HepG2 (cell line): Measurements from ENCODE around the gene TBCD. TPM values are rescaled to one million over a fixed set of nuclear protein-coding genes. Genes with fewer than 3 reads are reported as not detected.

Experiments
- ARNT2 ChIP-seq: sonication (generic); formaldehyde crosslinking; IDR thresholded peaks from 2 replicates; pipeline ENCODE4 v1.8.0; 2022; ENCODE audit warnings: mild to moderate bottlenecking, low read depth, missing genetic modification reagents, moderate library complexity
- DPF2 ChIP-seq: sonication (generic); formaldehyde crosslinking; IDR thresholded peaks from 2 replicates; pipeline ENCODE4 v1.4.0; 2020; ENCODE audit warnings: mild to moderate bottlenecking, low read depth, missing genetic modification reagents, borderline replicate concordance
- GATAD2A ChIP-seq: IDR thresholded peaks from 2 replicates; pipeline ENCODE4 v1.6.1; 2016
- KDM4B ChIP-seq: sonication (generic); formaldehyde crosslinking; IDR thresholded peaks from 2 replicates; pipeline ENCODE4 v1.4.0; 2020; ENCODE audit warnings: missing genetic modification reagents
- KDM6A ChIP-seq: IDR thresholded peaks from 2 replicates; pipeline ENCODE4 v1.6.1; 2016; ENCODE audit warnings: low read depth
- KMT2B ChIP-seq: IDR thresholded peaks from 2 replicates; pipeline ENCODE4 v1.6.1; 2016; ENCODE audit warnings: missing genetic modification reagents, missing compliant biosample characterization
- MAFG ChIP-seq: sonication (generic); formaldehyde crosslinking; IDR thresholded peaks from 2 replicates; pipeline ENCODE4 v1.5.1; 2020; ENCODE audit warnings: mild to moderate bottlenecking, missing genetic modification reagents
- MIER3 ChIP-seq: IDR thresholded peaks from 2 replicates; pipeline ENCODE4 v1.6.1; 2016; ENCODE audit warnings: missing compliant biosample characterization, borderline replicate concordance
- PITX1 ChIP-seq: sonication (generic); formaldehyde crosslinking; IDR thresholded peaks from 2 replicates; pipeline ENCODE4 v1.5.1; 2020; ENCODE audit warnings: mild to moderate bottlenecking, missing genetic modification reagents
- POLR2A ChIP-seq, 2 experiments: IDR thresholded peaks; 2 replicates each; pipeline ENCODE4 v1.6.1; 2011; ENCODE audit warnings: low read depth in 2 of 2, low read length in 2 of 2, mild to moderate bottlenecking in 1 of 2, moderate library complexity in 1 of 2; ENCODE audit not compliant: insufficient read depth in 1 of 2
- RXRB ChIP-seq: IDR thresholded peaks from 2 replicates; pipeline ENCODE4 v1.6.1; 2016; ENCODE audit warnings: borderline replicate concordance, missing genetic modification reagents, missing compliant biosample characterization
- SIX4 ChIP-seq: sonication (generic); formaldehyde crosslinking; IDR thresholded peaks from 2 replicates; pipeline ENCODE4 v1.4.0; 2020; ENCODE audit warnings: missing genetic modification reagents
- TARDBP ChIP-seq: sonication (generic); formaldehyde crosslinking; IDR thresholded peaks from 2 replicates; pipeline ENCODE4 v1.8.0; 2022; ENCODE audit warnings: mild to moderate bottlenecking, missing genetic modification reagents
- YEATS4 ChIP-seq: sonication (generic); formaldehyde crosslinking; IDR thresholded peaks from 2 replicates; pipeline ENCODE4 v1.4.0; 2020; ENCODE audit warnings: missing genetic modification reagents, borderline replicate concordance
- ZBTB3 ChIP-seq: sonication (generic); formaldehyde crosslinking; IDR thresholded peaks from 2 replicates; pipeline ENCODE4 v1.4.0; 2020; ENCODE audit warnings: low read depth, mild to moderate bottlenecking, moderate library complexity, missing genetic modification reagents, borderline replicate concordance
- ZNF224 ChIP-seq: sonication (generic); formaldehyde crosslinking; IDR thresholded peaks from 2 replicates; pipeline ENCODE4 v1.5.0; 2020; ENCODE audit warnings: mild to moderate bottlenecking, missing genetic modification reagents
- ZNF326 ChIP-seq: sonication (generic); formaldehyde crosslinking; IDR thresholded peaks from 2 replicates; pipeline ENCODE4 v1.4.0; 2020; ENCODE audit warnings: missing genetic modification reagents, borderline replicate concordance
- ZNF446 ChIP-seq: sonication (generic); formaldehyde crosslinking; IDR thresholded peaks from 2 replicates; pipeline ENCODE4 v1.5.0; 2020; ENCODE audit warnings: mild to moderate bottlenecking, missing genetic modification reagents
- polyA plus RNA-seq, 8 experiments: library from polyadenylated mRNA; depleted of rRNA in 3 of 8; stranded (reverse) in 7 of 8; unstranded in 1 of 8; fragments of >200 nt; fragmentation: Illumina TruSeq in 4 of 8; extraction: Trizol in 4 of 8; gene quantifications; 2 replicates each; pipeline versions ENCODE4 v1.2.1 to v1.2.3, GENCODE V29; 2011 to 2016; ENCODE audit warnings: low read depth in 4 of 8, missing spikeins in 1 of 8, mixed read lengths in 1 of 8; ENCODE audit not compliant: insufficient read depth in 1 of 8
- total RNA-seq, 5 experiments: library from RNA; depleted of rRNA; stranded (reverse); fragments of >200 nt; fragmentation: Illumina TruSeq; extraction: Trizol; gene quantifications; 2 replicates each; pipeline ENCODE4 v1.2.3, GENCODE V29; 2016; ENCODE audit warnings: low read depth in 1 of 5
- TF ChIP-seq, protein P1 (sequence below): sonication (generic); formaldehyde crosslinking; IDR thresholded peaks from 2 replicates; pipeline ENCODE4 v1.8.1; 2022; ENCODE audit warnings: low read depth, mild to moderate bottlenecking, missing genetic modification reagents
- TF ChIP-seq, protein P2 (sequence below): IDR thresholded peaks from 2 replicates; pipeline ENCODE4 v1.6.1; 2016; ENCODE audit warnings: missing compliant biosample characterization, missing genetic modification reagents, borderline replicate concordance
- TF ChIP-seq, protein P3 (sequence below): sonication (generic); formaldehyde crosslinking; IDR thresholded peaks from 2 replicates; pipeline ENCODE4 v1.4.0; 2020; ENCODE audit warnings: missing genetic modification reagents
- TF ChIP-seq, protein P4 (sequence below): sonication (generic); formaldehyde crosslinking; IDR thresholded peaks from 2 replicates; pipeline ENCODE4 v1.4.0; 2020; ENCODE audit warnings: missing genetic modification reagents

The TBCD gene
- total and polyA plus RNA-seq, 2 of the 13 experiments (the other 11 are each of a cell fraction or from before 2014, with no cell fraction given): 33.9 to 54.8 TPM

DNA sequence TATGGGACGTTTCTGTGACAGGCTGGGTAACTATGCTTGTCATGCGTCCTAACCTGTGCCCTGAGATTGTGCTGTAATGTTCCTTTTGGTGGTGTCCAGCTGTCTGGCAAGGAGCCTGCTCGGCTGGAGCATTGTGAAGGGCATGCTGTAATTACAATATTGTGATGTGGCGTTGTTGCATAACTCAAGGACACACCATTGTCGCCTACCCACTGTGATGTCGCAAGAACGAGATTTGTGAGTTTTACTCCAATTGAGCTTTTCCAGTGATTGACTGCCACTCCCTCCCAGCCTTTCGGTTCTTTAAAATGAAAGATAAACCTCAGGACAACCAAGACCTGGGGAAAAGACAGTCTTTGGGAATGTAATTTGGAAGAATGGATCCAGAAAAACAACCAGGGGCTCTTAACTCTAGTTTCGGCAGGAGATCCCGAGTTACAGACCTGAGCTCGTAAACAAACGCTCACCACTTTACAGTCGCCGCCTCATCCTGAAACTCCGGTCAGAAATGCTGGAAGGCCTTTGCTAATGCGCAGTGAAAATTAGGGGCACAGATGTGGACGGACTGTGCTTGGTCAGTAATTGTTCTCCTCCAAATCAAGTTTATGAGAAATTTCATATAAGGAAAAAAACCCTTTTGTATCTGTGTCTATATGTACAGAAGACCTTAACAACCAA lies 86.7 kb downstream of the TBCD start (continued):
- TF ChIP-seq MIER3 (CRISPR knock-in tag): peak; percentile 90; the same call in 1 of the 2 replicates
- TF ChIP-seq ZBTB3: no peak
- TF ChIP-seq, protein P1, sequence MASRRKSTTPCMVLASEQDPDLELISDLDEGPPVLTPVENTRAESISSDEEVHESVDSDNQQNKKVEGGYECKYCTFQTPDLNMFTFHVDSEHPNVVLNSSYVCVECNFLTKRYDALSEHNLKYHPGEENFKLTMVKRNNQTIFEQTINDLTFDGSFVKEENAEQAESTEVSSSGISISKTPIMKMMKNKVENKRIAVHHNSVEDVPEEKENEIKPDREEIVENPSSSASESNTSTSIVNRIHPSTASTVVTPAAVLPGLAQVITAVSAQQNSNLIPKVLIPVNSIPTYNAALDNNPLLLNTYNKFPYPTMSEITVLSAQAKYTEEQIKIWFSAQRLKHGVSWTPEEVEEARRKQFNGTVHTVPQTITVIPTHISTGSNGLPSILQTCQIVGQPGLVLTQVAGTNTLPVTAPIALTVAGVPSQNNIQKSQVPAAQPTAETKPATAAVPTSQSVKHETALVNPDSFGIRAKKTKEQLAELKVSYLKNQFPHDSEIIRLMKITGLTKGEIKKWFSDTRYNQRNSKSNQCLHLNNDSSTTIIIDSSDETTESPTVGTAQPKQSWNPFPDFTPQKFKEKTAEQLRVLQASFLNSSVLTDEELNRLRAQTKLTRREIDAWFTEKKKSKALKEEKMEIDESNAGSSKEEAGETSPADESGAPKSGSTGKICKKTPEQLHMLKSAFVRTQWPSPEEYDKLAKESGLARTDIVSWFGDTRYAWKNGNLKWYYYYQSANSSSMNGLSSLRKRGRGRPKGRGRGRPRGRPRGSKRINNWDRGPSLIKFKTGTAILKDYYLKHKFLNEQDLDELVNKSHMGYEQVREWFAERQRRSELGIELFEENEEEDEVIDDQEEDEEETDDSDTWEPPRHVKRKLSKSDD (CRISPR knock-in tag): peak; percentile 92
- TF ChIP-seq, protein P2, sequence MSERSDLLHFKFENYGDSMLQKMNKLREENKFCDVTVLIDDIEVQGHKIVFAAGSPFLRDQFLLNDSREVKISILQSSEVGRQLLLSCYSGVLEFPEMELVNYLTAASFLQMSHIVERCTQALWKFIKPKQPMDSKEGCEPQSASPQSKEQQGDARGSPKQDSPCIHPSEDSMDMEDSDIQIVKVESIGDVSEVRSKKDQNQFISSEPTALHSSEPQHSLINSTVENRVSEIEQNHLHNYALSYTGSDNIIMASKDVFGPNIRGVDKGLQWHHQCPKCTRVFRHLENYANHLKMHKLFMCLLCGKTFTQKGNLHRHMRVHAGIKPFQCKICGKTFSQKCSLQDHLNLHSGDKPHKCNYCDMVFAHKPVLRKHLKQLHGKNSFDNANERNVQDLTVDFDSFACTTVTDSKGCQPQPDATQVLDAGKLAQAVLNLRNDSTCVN (CRISPR knock-in tag): 0 out of 2 replicates have a peak, but pooled peaks have one; percentile 39
- no peak for TF ChIP-seq POLR2A (IDR thresholded peaks at IDR 0.05; ENCODE audit: insufficient read depth in 1 of 2, low read depth in 2 of 2, low read length in 2 of 2)
- TF ChIP-seq KDM4B (CRISPR knock-in tag): peak; percentile 90
- TF ChIP-seq PITX1 (CRISPR knock-in tag): peak; percentile 72; the same call in 1 of the 2 replicates
- TF ChIP-seq RXRB (CRISPR knock-in tag): peak; percentile 84
- TF ChIP-seq SIX4 (CRISPR knock-in tag): 0 out of 2 replicates have a peak, but pooled peaks have one; percentile 58
- TF ChIP-seq ZNF446 (CRISPR knock-in tag): no peak
- peak; percentile 88; the same call in 1 of the 2 replicates for TF ChIP-seq ARNT2
- TF ChIP-seq KMT2B (CRISPR knock-in tag): peak; percentile 62; the same call in 1 of the 2 replicates
- 0 out of 2 replicates have a peak, but pooled peaks have one; percentile 29 for TF ChIP-seq ZNF326
- TF ChIP-seq GATAD2A (CRISPR knock-in tag): peak; percentile 98
- TF ChIP-seq TARDBP: peak; percentile 84
- no peak for TF ChIP-seq ZNF224 (CRISPR knock-in tag)
- TF ChIP-seq MAFG (CRISPR knock-in tag): no peak
- TF ChIP-seq KDM6A (CRISPR knock-in tag): peak; percentile 65
- peak; percentile 76 for TF ChIP-seq YEATS4
- TF ChIP-seq, protein P3, sequence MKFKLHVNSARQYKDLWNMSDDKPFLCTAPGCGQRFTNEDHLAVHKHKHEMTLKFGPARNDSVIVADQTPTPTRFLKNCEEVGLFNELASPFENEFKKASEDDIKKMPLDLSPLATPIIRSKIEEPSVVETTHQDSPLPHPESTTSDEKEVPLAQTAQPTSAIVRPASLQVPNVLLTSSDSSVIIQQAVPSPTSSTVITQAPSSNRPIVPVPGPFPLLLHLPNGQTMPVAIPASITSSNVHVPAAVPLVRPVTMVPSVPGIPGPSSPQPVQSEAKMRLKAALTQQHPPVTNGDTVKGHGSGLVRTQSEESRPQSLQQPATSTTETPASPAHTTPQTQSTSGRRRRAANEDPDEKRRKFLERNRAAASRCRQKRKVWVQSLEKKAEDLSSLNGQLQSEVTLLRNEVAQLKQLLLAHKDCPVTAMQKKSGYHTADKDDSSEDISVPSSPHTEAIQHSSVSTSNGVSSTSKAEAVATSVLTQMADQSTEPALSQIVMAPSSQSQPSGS (CRISPR knock-in tag): peak; percentile 67; the same call in 1 of the 2 replicates
- TF ChIP-seq, protein P4, sequence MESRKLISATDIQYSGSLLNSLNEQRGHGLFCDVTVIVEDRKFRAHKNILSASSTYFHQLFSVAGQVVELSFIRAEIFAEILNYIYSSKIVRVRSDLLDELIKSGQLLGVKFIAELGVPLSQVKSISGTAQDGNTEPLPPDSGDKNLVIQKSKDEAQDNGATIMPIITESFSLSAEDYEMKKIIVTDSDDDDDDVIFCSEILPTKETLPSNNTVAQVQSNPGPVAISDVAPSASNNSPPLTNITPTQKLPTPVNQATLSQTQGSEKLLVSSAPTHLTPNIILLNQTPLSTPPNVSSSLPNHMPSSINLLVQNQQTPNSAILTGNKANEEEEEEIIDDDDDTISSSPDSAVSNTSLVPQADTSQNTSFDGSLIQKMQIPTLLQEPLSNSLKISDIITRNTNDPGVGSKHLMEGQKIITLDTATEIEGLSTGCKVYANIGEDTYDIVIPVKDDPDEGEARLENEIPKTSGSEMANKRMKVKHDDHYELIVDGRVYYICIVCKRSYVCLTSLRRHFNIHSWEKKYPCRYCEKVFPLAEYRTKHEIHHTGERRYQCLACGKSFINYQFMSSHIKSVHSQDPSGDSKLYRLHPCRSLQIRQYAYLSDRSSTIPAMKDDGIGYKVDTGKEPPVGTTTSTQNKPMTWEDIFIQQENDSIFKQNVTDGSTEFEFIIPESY (CRISPR knock-in tag): peak; percentile 82
- TF ChIP-seq DPF2 (CRISPR knock-in tag): peak; percentile 51; the same call in 1 of the 2 replicates
